Activated T-helper 17 cell treated with anti-CD3 and anti-CD28 coated beads, Interleukin-2, amount 50 U/mL, for 72 hours (primary cell): ENCODE data around the gene SORCS3. TPM values are rescaled to one million over a fixed set of nuclear protein-coding genes. Genes with fewer than 3 reads are reported as not detected.
"Not testable (repeated sequence)": the region's sequence is repeated elsewhere in the genome, so short reads cannot be mapped to it uniquely, and the experiment has no call there.

Experiments used
- ATAC-seq: fragments of 150-1000 bp; cut with Tn5 transposase; replicated peaks from 2 replicates; pipeline ENCODE4 v1.10.0; 2021; ENCODE audit warnings: mild to moderate bottlenecking, moderate library complexity
- H3K27ac Mint-ChIP-seq: one replicate; pipeline ENCODE4 v1.8.0; 2022; ENCODE audit warnings: mixed read lengths
- H3K27me3 Mint-ChIP-seq: one replicate; pipeline ENCODE4 v1.8.0; 2022; ENCODE audit warnings: mixed read lengths
- H3K36me3 Mint-ChIP-seq: one replicate; pipeline ENCODE4 v1.8.0; 2022; ENCODE audit warnings: low read depth, mild to moderate bottlenecking, mixed read lengths
- H3K4me1 Mint-ChIP-seq: one replicate; pipeline ENCODE4 v1.8.0; 2022; ENCODE audit warnings: mixed read lengths
- H3K4me3 Mint-ChIP-seq: one replicate; pipeline ENCODE4 v1.8.0; 2022; ENCODE audit warnings: mild to moderate bottlenecking, mixed read lengths
- H3K9me3 Mint-ChIP-seq: one replicate; pipeline ENCODE4 v1.8.0; 2022; ENCODE audit warnings: mixed read lengths
- total RNA-seq, 2 donors: library from RNA; stranded (reverse); gene quantifications; one replicate each; pipeline ENCODE4 v1.2.3, GENCODE V29; 2022

Gene SORCS3
- total RNA-seq, 2 donors from 2014 or later: not detected

DNA sequence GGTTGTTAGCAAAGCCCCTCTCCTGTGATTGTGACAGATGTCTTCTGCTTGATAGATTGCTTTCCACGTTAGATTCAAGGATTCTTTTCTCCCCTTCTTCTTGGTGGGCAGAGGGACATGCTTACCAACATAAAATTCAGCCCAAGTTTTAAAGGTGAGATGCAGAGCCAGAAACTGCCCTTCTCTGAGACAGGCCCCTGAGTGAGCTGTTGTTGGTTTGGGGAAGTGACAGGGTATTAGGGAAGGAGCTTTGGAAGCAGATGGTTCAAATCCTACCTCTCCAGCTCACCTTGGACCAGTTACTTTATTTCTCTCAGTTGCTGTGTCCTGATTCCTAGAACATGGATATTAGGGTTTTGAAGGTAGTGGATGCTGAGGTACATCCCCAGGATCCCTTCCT lies 53.0 kb downstream of the SORCS3 start:
- Mint-ChIP-seq H3K4me3 (no peak overlapping the region), H3K36me3 (no peaks in the 10 kb centered on the region), H3K27ac (no peak overlapping the region), H3K4me1 (no peaks in the 10 kb centered on the region), H3K9me3 (no peaks in the 10 kb centered on the region), H3K27me3 (peaks cover 11% of the 10 kb centered on the region)
- no peak for ATAC-seq

DNA sequence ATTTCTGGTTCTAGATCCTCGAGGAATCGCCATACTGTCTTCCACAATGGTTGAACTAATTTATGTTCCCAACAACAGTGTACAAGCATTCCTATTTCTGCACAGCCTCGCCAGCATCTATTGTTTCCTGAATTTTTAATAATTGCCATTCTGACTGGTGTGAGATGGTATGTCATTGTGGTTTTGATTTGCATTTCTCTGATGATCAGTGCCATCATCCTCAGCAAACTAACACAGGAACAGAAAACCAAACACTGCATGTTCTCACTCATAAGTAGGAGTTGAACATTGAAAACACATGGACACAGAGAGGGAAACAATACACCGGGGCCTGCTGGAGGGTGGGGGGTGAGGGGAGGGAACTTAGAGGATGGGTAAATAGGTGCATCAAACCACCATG lies 62.2 kb downstream of the SORCS3 start:
- H3K4me3 Mint-ChIP-seq, H3K27me3 Mint-ChIP-seq, H3K9me3 Mint-ChIP-seq, H3K27ac Mint-ChIP-seq, H3K4me1 Mint-ChIP-seq, ATAC-seq, H3K36me3 Mint-ChIP-seq: not testable (repeated sequence)

DNA sequence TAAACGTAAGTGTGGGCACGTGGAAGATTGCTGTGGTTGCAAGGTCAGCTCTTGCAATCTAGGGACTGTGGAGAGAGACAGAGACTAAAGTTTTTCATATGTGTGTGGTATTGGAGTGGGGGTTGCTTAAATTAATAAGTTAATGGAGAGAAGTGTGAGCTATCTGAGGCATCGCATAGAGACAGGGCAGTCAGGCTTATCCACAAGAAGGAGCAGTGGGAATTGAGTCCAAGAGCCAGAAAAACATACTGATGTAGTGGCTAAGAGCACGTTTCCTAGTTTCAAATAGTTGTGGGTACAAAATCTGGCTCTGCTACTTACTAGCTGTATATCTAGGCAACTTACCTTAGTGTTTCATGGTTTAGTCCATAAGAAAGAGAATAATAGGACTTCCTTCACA lies 65.8 kb downstream of the SORCS3 start:
- no peaks in the 10 kb centered on the region for H3K36me3 Mint-ChIP-seq
- H3K27ac Mint-ChIP-seq: no peak overlapping the region
- ATAC-seq: no peak
- peaks cover 7% of the 10 kb centered on the region for H3K27me3 Mint-ChIP-seq
- no peak overlapping the region for H3K4me3 Mint-ChIP-seq
- no peaks in the 10 kb centered on the region for H3K4me1 Mint-ChIP-seq
- no peaks in the 10 kb centered on the region for H3K9me3 Mint-ChIP-seq

DNA sequence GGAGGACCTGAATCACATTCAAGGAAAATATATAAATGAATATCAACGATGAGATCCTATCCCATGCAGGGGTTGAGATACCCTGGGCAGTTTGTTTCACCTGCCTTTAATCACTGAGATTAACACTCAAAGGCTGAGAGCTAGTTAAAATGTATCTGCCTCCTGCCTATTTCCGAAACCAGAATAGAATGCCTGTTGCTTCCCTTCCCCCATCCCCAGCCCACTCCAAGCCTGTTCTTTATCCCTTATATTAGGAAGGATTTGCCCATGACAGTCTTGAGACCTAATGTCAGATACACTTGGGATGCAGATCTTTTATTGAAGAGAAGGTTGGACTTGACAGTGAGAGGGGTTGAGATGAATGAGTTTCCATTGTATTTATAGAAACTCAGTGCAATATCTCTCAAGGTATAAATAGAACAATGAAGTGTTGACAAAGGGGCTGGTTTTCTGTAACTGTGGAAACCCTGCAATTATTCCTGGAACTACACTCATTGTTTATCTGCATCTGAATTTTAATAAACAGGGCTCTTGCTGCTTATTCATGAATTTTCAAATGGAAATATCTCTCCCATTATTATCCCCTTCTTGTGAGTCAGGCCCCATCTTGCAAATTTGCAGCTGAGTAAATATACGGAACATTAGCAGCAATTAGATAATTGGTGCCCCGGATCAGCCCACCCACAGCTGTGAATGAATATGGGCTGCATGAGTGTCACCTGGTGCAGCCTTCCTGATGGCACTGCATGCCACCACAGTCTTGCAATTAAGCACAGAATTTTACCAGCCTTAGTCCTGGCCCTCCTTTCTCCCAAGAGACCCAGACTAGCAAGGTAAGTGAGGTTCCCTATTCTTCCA lies 66.7 kb downstream of the SORCS3 start:
- H3K9me3 Mint-ChIP-seq: no peaks in the 10 kb centered on the region
- no peak for ATAC-seq
- H3K27me3 Mint-ChIP-seq: peaks cover 11% of the 10 kb centered on the region
- no peak overlapping the region for H3K4me3 Mint-ChIP-seq
- no peaks in the 10 kb centered on the region for H3K36me3 Mint-ChIP-seq
- no peak overlapping the region for H3K27ac Mint-ChIP-seq
- H3K4me1 Mint-ChIP-seq: no peaks in the 10 kb centered on the region

DNA sequence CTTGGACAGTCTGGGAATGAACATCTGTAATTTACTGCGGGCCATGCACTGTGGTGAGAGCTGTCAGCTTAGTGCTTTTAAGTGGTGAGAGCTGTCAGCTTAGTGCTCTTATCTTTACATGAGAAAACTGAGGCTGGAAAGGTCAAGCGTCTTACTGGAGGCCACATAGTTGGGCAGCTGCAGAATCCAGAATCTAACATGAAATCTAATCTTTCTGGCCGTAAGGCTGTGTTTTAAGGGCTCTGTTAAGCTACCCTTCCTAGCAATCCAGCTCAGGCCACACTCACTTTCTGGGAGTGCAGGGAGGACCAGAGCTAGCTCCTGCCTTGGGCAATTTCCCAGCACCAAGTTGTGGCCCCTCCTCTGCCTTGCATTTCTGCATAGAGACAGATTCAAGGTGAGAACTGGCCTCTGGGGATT lies 70.2 kb downstream of the SORCS3 start:
- Mint-ChIP-seq H3K27me3 (peaks cover 18% of the 10 kb centered on the region), H3K4me1 (no peaks in the 10 kb centered on the region), H3K9me3 (no peaks in the 10 kb centered on the region), H3K27ac (no peak overlapping the region), H3K4me3 (no peak overlapping the region), H3K36me3 (no peaks in the 10 kb centered on the region)
- ATAC-seq: no peak

DNA sequence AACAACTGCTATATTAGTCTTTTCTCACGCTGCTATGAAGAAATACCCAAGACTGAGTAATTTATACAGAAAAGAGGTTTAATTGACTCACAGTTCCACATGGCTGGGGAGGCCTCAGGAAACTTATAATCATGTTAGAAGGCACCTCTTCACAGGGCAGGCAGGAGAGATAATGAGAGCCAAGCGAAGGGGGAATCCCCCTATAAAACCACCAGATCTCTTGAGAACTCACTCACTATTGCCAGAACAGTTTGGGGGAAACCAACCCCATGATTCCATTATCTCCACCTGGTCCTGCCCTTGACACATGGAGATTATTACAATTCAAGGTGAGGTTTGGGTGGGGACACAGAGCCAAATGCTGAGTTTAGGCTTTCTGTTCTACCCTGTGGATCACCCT lies 89.5 kb downstream of the SORCS3 start:
- ATAC-seq, H3K36me3 Mint-ChIP-seq, H3K4me1 Mint-ChIP-seq, H3K4me3 Mint-ChIP-seq, H3K27ac Mint-ChIP-seq, H3K9me3 Mint-ChIP-seq: not testable (repeated sequence)
- H3K27me3 Mint-ChIP-seq: peaks cover 33% of the 10 kb centered on the region

DNA sequence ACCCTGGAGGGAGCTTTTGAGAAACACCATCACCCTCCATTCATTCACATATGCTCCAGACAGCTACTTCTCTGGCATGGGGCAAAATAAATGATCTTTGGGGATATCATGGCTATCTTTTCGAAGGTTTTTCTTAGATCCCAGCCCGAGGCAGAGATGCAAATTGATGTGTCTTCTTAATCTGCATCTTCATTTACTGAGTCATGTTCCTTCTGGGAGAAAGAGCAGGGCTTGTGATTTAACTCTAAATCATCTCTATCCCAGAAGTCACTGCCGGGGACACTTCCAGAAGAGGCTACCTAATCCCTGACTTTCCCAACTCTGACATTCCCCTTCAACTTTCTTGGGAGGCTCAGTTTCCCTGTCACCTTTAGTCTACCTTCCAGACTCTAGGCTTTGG lies 90.1 kb downstream of the SORCS3 start:
- no peak for ATAC-seq
- Mint-ChIP-seq H3K27me3 (peaks cover 34% of the 10 kb centered on the region), H3K9me3 (peaks cover 7% of the 10 kb centered on the region), H3K4me1 (no peaks in the 10 kb centered on the region), H3K27ac (no peak overlapping the region), H3K36me3 (no peaks in the 10 kb centered on the region), H3K4me3 (no peak overlapping the region)

DNA sequence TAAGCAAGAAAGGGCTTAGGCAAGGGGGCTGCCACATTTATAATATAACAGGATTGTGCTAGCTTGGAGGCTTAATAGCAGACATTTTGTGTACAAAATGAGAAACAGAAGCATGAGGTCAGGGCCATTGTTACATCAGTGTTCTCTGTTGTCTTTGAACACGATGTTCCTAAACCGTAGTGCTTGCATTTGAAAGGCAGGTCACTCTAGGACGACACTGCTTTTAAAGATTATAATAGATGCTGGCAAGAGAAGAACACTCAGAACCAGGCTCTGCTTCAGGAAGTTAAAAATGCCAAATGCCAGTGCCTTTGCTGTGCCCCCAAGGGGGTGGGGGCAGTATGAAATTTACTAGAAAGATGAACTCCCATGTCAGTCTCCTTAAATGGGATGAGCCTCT lies 91.1 kb downstream of the SORCS3 start:
- Mint-ChIP-seq H3K36me3 (no peaks in the 10 kb centered on the region), H3K27ac (no peak overlapping the region), H3K4me1 (no peaks in the 10 kb centered on the region), H3K27me3 (peaks cover 25% of the 10 kb centered on the region), H3K9me3 (no peaks in the 10 kb centered on the region), H3K4me3 (no peak overlapping the region)
- no peak for ATAC-seq

DNA sequence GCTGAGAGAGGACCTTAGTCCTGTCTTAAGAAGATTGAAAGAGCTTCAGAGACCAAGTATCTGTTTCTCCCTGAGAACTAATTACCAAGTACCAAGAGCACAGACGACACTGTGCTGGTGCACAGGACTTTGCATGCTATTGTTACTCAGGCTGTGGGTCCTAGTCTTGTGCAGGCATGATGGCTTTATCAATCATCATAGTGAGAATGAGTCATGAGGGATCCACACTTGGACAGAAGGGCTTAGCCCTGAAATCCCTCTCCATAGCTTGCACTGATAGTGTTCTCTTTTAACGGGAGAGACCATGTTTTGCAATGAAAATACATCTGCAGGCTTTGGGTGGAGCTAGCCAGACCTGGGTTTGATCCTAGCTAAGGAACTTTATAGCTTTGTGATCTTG lies 93.3 kb downstream of the SORCS3 start:
- no peak for ATAC-seq
- H3K9me3 Mint-ChIP-seq: peaks cover 3% of the 10 kb centered on the region
- no peaks in the 10 kb centered on the region for H3K4me1 Mint-ChIP-seq
- no peak overlapping the region for H3K27ac Mint-ChIP-seq
- H3K36me3 Mint-ChIP-seq: no peaks in the 10 kb centered on the region
- no peak overlapping the region for H3K4me3 Mint-ChIP-seq
- peaks cover 21% of the 10 kb centered on the region for H3K27me3 Mint-ChIP-seq

DNA sequence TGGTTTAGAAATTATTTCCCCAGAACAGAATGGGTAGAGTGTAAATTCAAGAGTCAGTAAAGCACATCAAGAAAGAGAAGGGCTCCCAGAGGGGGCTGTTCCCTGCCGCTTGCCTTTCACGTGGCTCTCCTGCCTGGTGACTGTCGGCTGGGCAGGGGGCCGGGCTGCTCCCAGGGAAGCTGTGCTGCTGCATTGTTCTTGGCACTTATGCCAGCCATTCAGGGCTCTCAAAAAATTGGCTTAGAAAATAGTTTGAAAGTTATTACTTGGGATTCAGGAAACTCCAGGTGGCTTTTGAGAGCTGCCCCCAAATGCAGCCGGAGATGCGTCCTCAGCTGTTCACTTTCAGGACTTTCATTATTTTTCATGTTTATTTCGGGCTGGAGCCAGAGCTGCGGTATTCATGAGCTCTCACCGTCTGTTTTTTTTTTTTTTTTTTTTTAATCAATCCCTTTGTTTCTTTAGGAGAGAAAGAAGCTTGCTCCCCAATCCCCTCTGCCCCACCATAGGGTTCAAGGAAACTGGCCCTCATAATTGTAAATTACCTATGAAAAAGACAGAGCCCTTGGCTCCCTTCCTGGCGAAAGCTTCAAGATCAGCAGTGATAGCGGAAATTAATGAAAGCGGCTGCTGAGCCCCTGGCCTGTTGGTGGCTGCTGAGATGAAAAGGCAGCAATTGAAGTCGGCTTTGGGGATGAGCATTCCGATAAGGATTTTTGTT lies 94.1 kb downstream of the SORCS3 start:
- no peak for ATAC-seq
- Mint-ChIP-seq H3K27me3 (peaks cover 18% of the 10 kb centered on the region), H3K36me3 (no peaks in the 10 kb centered on the region), H3K9me3 (peaks cover 3% of the 10 kb centered on the region), H3K4me3 (no peak overlapping the region), H3K27ac (no peak overlapping the region), H3K4me1 (no peaks in the 10 kb centered on the region)

DNA sequence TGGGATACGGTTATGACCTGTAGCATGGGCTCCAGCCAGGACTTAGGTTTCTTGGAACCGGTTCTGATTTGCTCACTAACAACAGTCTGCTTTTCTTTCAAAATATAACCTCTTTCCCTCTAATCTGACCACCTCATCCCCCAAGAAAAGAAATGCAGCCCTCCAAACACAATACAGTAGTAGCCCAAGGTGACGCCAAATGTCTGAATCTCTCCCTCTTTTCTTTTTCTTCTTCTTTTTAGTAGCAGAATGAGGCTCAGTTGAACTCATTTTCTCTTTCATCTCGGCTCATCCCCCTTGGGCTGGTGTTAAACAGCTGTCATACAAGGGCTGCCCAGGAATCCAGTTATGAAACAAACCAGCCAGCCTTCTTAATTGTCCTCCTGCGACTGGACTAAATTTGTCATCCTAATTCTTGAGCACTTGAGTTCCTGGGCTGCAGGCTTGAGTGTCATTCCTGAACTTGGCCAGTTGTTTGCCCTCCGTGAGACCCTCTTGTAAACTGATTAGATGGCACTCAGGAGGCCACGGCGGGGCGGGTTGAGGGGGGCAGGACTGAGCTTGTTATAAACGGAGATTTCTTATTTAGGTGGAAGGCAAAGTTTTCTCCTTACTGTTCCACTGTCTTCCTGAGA lies 94.8 kb downstream of the SORCS3 start:
- Mint-ChIP-seq H3K36me3 (no peaks in the 10 kb centered on the region), H3K4me1 (no peaks in the 10 kb centered on the region)

DNA sequence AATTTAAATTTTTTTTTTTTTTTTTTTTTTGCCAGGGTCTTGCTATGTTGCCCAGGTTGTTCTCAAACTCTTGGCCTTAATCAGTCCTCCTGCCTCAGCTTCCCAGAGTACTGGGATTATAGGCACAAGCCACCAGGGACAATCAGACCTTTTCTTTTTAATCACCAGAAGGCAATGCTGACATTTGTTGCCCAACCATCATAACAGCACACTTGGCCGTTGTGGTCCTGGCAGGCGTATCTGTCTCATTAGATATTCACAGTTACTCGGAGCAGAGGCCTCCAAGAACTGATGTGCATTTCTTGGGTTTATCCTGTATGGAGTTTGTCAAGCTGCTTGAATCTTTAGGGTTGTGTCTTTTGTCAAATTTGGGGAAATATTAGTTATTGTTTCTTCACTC lies 100.0 kb downstream of the SORCS3 start:
- no peak overlapping the region for H3K4me3 Mint-ChIP-seq
- H3K9me3 Mint-ChIP-seq: peaks cover 3% of the 10 kb centered on the region
- H3K27ac Mint-ChIP-seq: no peak overlapping the region
- H3K36me3 Mint-ChIP-seq: no peaks in the 10 kb centered on the region
- peaks cover 28% of the 10 kb centered on the region for H3K27me3 Mint-ChIP-seq
- no peaks in the 10 kb centered on the region for H3K4me1 Mint-ChIP-seq
- no peak for ATAC-seq

More for the DNA sequence above, 94.8 kb downstream of the SORCS3 start:
- Mint-ChIP-seq H3K4me3 (no peak overlapping the region), H3K27ac (no peak overlapping the region), H3K9me3 (peaks cover 3% of the 10 kb centered on the region), H3K27me3 (peaks cover 17% of the 10 kb centered on the region)
- ATAC-seq: no peak

DNA sequence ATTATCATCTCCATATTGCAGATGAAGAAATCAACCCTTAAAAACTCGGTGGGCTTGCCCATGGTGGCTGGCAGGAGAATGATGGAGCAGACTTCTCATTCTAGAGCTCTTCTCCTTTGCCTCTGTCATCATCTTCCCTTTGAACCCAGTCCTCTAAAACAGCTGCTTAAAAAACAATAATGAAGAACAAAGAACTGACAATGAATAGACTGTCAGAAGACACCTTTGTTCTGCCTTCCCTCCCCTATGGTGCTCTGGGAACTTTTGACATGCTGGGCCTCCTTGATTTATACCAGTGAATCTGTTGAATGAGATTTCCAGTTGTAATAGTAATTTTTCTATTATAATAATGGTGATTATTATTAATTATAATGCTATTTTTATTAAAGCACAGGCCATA lies 103.0 kb downstream of the SORCS3 start:
- ATAC-seq: no peak

DNA sequence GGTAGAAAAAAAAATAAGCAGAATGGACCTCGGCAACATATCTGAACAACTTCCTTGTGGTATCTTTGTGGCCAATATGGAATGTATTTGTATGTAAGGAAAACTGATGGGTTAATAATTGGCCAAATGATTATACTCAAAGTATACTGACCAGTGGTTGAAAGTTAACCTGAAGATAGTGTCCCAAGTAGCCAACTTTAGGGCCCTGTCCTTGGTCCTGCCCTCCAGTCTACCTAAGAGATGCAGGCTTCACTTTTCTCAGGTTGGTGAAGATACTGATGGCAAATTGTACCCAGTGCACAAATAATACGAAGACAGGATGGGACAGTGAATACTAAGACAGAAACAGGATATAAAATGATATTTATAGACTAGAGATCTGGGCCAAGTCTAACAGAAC lies 109.2 kb downstream of the SORCS3 start:
- H3K4me3 Mint-ChIP-seq: no peak overlapping the region
- no peaks in the 10 kb centered on the region for H3K4me1 Mint-ChIP-seq
- no peak overlapping the region for H3K27ac Mint-ChIP-seq
- no peak for ATAC-seq
- H3K36me3 Mint-ChIP-seq: no peaks in the 10 kb centered on the region
- H3K27me3 Mint-ChIP-seq: peaks cover 7% of the 10 kb centered on the region
- H3K9me3 Mint-ChIP-seq: peaks cover 4% of the 10 kb centered on the region

More for the DNA sequence above, 103.0 kb downstream of the SORCS3 start:
- Mint-ChIP-seq H3K4me3 (no peak overlapping the region), H3K27ac (no peak overlapping the region), H3K27me3 (peaks cover 27% of the 10 kb centered on the region), H3K36me3 (no peaks in the 10 kb centered on the region), H3K4me1 (no peaks in the 10 kb centered on the region), H3K9me3 (peaks cover 4% of the 10 kb centered on the region)

DNA sequence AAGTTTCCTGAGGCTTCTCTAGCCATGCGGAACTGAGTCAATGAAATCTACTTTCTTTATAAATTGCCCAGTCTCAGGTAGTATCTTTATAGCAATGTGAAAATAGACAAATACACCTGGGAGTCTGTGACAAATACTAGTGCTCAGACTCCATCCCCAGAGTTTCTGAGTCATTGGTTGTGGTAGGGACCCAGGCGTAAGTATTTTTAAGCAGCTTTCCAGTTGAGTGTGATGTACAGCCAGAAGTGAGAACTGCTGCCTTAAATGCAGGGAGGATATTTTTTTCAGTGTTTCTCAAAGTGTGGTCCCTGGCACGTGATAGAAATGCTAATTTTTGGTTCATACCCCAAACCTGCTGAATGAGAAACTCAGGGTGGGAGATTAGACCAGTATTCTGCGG lies 121.7 kb downstream of the SORCS3 start:
- Mint-ChIP-seq H3K27ac (no peak overlapping the region), H3K27me3 (peaks cover 26% of the 10 kb centered on the region), H3K4me1 (no peaks in the 10 kb centered on the region), H3K4me3 (no peak overlapping the region), H3K36me3 (no peaks in the 10 kb centered on the region), H3K9me3 (no peaks in the 10 kb centered on the region)
- no peak for ATAC-seq
